ENCODE measurements around the gene HABP2. TPM values are rescaled to one million over a fixed set of nuclear protein-coding genes. Genes with fewer than 3 reads are reported as not detected.

Gene HABP2
- total RNA-seq, 1 donor = not detected

DNA sequence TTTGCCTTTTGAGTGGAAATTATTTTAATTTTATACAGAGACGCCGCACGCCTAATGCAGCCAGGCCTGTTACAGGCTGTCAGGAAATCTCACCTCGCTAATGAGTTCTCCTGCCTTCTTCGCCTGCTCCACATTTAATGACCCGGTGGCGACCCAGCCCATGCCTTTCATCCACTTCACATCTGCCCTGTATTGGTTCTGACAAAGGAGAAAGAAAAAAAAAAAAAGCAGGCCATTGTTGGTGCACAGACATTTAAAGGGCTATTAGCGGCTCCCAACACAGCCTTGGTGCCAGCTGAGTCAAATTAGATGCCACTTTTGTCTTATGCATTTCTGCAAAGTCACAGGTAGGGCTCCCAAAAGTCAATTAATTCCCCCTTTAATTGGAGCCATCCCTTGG lies 67.7 kb downstream of the HABP2 start:
- DNase-seq (ENCODE audit: low read depth) = no peak
- no peak for TF ChIP-seq CTCF (IDR thresholded peaks at IDR 0.05; ENCODE audit: insufficient read depth, low read length)
- no peak overlapping the region for H3K4me3 ChIP-seq (ENCODE audit: low read depth, low read length)

- no peak for DNase-seq (ENCODE audit: low read depth)
- no peak for TF ChIP-seq CTCF (IDR thresholded peaks at IDR 0.05; ENCODE audit: insufficient read depth, low read length)
- no peak overlapping the region for H3K4me3 ChIP-seq (ENCODE audit: low read depth, low read length)
Measured at GRCh38 chr10:113620936-113621335, 68.1 kb downstream of the HABP2 start.

DNA sequence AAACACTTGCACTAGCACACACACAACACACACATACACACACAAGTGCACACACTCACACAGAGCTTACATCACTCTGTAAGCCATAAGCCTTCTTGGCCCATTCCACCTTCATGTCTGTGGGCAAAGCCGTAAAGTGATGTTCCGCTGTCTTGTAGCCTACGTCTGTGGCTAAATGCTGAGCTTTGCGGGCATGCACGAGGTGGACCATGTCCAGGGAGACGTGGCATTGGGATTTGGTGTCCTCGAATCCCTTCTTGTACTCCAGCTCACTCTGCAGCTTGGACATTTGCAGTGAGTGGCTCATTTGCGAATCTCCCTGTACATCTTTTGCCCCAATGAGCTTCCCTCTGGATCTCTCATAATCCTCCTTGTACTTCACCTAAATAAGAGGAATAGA lies 68.9 kb downstream of the HABP2 start:
- DNase-seq (ENCODE audit: low read depth) = no peak
- TF ChIP-seq CTCF (IDR thresholded peaks at IDR 0.05; ENCODE audit: insufficient read depth, low read length) = no peak
- no peak overlapping the region for H3K4me3 ChIP-seq (ENCODE audit: low read depth, low read length)

GRCh38 chr10:113622831-113623230 lies 70.0 kb downstream of the HABP2 start:
- no peak for TF ChIP-seq CTCF (IDR thresholded peaks at IDR 0.05; ENCODE audit: insufficient read depth, low read length)
- no peak overlapping the region for H3K4me3 ChIP-seq (ENCODE audit: low read depth, low read length)

GRCh38 chr10:113625461-113626186 lies 72.8 kb downstream of the HABP2 start:
- DNase-seq (ENCODE audit: low read depth) = no peak

More at GRCh38 chr10:113622831-113623230, 70.0 kb downstream of the HABP2 start:
- no peak for DNase-seq (ENCODE audit: low read depth)

GRCh38 chr10:113626809-113627355 lies 74.0 kb downstream of the HABP2 start:
- no peak for TF ChIP-seq CTCF (IDR thresholded peaks at IDR 0.05; ENCODE audit: insufficient read depth, low read length)
- no peak for DNase-seq (ENCODE audit: low read depth)

More at GRCh38 chr10:113625461-113626186, 72.8 kb downstream of the HABP2 start:
- no peak for TF ChIP-seq CTCF (IDR thresholded peaks at IDR 0.05; ENCODE audit: insufficient read depth, low read length)
- H3K4me3 ChIP-seq (ENCODE audit: low read depth, low read length) = no peak overlapping the region

More at GRCh38 chr10:113626809-113627355, 74.0 kb downstream of the HABP2 start:
- H3K4me3 ChIP-seq (ENCODE audit: low read depth, low read length) = no peak overlapping the region

Measured in fibroblast of the aortic adventitia (primary cell).